ENCODE results near the gene SLC29A1. TPM values are rescaled to one million over a fixed set of nuclear protein-coding genes. Genes with fewer than 3 reads are reported as not detected.

The SLC29A1 gene
- total and polyA plus RNA-seq, 2 donors (not counting 3 experiments of a cell fraction or from before 2014, with no cell fraction given), result 202 to 539 TPM

DNA sequence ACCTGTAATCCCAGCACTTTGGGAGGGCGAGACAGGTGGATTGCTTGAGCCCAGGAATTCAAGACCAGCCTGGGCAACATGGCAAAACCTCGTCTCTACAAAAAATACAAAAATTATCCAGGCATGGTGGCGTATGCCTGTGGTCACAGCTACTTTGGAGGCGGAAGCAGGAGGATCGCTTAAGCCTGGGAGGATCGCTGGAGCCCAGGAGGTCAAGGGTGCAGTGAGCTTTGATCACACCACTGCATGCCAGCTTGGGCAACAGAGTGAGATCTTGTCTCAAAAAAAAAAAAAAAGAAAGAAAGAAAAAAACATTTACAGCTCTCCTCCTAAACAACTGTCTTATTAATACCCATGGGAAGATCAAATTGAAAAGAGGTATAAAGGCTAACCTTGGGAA lies 15.4 kb upstream of the SLC29A1 start:
- no peaks in the 10 kb centered on the region for H3K36me3 ChIP-seq (ENCODE audit: control insufficient read depth in 2 of 2, extremely low read depth in 1 of 2, insufficient read depth in 2 of 2, low read length in 2 of 2)
- no peak overlapping the region for H3K4me3 ChIP-seq (replicated peaks in 1 of 3; ENCODE audit: insufficient read depth in 1 of 3, low read depth in 1 of 3, low read length in 3 of 3)
- no peaks in the 10 kb centered on the region for H3K27me3 ChIP-seq (ENCODE audit: control insufficient read depth in 2 of 2, insufficient read depth in 2 of 2, low read length in 2 of 2)
- CTCF ChIA-PET, result interaction anchor here (1.6 to 2.1 kb wide), 2 partner anchors 14 to 35 kb away, joined by 5 to 8 read pairs; no protein-coding TSS in a partner anchor
- DNase-seq (ENCODE audit: low read depth, low spot score) (no peak), FAIRE-seq (no peak)
- intact Hi-C loops (cut with micrococcal nuclease) (no loop called here), dilution Hi-C loops (cut with MboI; ENCODE audit: extremely low pct_ligation_motif_present, low sequenced_read_pairs) (no loop called here)
- no peaks in the 10 kb centered on the region for H3K9me1 ChIP-seq (replicated peaks; ENCODE audit: control insufficient read depth, extremely low read depth, insufficient read depth, low read length)
- H3K9ac ChIP-seq (replicated peaks; ENCODE audit: extremely low read depth, insufficient read depth, low read length), result no peak overlapping the region
- no peaks in the 10 kb centered on the region for H3K79me2 ChIP-seq (ENCODE audit: control insufficient read depth, insufficient read depth, low read length)
- POLR2A ChIA-PET, result no interaction called here
- TF ChIP-seq POLR2A (IDR thresholded peaks at IDR 0.05; ENCODE audit: low read depth, low read length) (no peak), GATA2 (IDR thresholded peaks at IDR 0.05; ENCODE audit: insufficient read depth, insufficient read length, low read depth, low read length) (no peak), MYC (IDR thresholded peaks at IDR 0.05; ENCODE audit: low read depth, low read length) (no peak), FOS (IDR thresholded peaks at IDR 0.05; ENCODE audit: borderline replicate concordance, insufficient read depth, low read length) (no peak), EZH2 (IDR thresholded peaks at IDR 0.05; ENCODE audit: borderline replicate concordance, low read depth, low read length, severe bottlenecking) (no peak), JUN (IDR thresholded peaks at IDR 0.05; ENCODE audit: borderline replicate concordance, insufficient read depth, insufficient read length, low read depth) (no peak), POLR2AphosphoS5 (IDR thresholded peaks at IDR 0.05; ENCODE audit: insufficient read depth, low read depth, low read length) (no peak)
- TF ChIP-seq, protein P1, sequence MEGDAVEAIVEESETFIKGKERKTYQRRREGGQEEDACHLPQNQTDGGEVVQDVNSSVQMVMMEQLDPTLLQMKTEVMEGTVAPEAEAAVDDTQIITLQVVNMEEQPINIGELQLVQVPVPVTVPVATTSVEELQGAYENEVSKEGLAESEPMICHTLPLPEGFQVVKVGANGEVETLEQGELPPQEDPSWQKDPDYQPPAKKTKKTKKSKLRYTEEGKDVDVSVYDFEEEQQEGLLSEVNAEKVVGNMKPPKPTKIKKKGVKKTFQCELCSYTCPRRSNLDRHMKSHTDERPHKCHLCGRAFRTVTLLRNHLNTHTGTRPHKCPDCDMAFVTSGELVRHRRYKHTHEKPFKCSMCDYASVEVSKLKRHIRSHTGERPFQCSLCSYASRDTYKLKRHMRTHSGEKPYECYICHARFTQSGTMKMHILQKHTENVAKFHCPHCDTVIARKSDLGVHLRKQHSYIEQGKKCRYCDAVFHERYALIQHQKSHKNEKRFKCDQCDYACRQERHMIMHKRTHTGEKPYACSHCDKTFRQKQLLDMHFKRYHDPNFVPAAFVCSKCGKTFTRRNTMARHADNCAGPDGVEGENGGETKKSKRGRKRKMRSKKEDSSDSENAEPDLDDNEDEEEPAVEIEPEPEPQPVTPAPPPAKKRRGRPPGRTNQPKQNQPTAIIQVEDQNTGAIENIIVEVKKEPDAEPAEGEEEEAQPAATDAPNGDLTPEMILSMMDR (IDR thresholded peaks at IDR 0.05; ENCODE audit: extremely low read depth in 1 of 2, insufficient read depth in 1 of 2, low read depth in 1 of 2, low read length in 2 of 2), result no peak
- TF ChIP-seq, protein P2, sequence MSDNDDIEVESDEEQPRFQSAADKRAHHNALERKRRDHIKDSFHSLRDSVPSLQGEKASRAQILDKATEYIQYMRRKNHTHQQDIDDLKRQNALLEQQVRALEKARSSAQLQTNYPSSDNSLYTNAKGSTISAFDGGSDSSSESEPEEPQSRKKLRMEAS (IDR thresholded peaks at IDR 0.05; ENCODE audit: insufficient read depth, insufficient read length), result no peak
- H3K27ac ChIP-seq (ENCODE audit: insufficient read depth, low read depth, low read length), result no peak overlapping the region
- no TSS peak for BruUV-seq (replicated peaks)
- no peaks in the 10 kb centered on the region for H4K20me1 ChIP-seq (replicated peaks; ENCODE audit: control insufficient read depth, extremely low read depth, insufficient read depth, low read length)
- no peaks in the 10 kb centered on the region for H3K9me3 ChIP-seq (replicated peaks; ENCODE audit: control insufficient read depth, insufficient read depth, low read length)
- H2AFZ ChIP-seq (ENCODE audit: low read depth, low read length), result no peak overlapping the region
- H3K4me2 ChIP-seq (ENCODE audit: insufficient read depth, low read length), result no peak overlapping the region
- H3K4me1 ChIP-seq (ENCODE audit: control insufficient read depth, extremely low read depth, insufficient read depth, low read length), result peaks cover under 1% of the 10 kb centered on the region
